ENCODE measurements around the gene P2RY2.

Gene P2RY2

GRCh38 chr11:73244589-73245240 lies 26.6 kb downstream of the P2RY2 start:
- DNase-seq (ENCODE audit: low read depth), result no peak

DNA sequence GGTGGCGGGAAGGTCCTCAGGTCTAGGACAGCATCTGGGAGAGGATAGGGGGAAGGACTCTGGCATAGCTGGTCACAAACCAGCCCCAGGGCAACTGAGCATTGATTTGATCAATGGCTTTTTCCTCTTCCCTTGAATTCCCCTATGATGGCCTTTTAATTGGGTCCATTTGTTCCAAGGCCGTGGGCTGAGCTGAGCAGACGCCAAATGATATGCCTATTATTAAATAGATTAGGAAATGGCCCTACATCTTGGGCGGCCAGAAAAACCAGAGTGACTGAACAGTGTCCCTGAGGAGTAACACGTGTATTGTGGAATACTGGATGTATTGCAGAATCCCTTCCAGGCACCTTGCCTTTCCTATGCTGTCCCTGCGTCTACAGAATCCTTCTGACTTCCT lies 27.4 kb downstream of the P2RY2 start:
- no peak for DNase-seq (ENCODE audit: low read depth)

- DNase-seq (ENCODE audit: low read depth), result no peak
These were observed 28.2 kb downstream of the P2RY2 start for GRCh38 chr11:73246303-73246702.

- DNase-seq (ENCODE audit: low read depth), result no peak
These were observed 30.6 kb downstream of the P2RY2 start for GRCh38 chr11:73248526-73249185.

DNA sequence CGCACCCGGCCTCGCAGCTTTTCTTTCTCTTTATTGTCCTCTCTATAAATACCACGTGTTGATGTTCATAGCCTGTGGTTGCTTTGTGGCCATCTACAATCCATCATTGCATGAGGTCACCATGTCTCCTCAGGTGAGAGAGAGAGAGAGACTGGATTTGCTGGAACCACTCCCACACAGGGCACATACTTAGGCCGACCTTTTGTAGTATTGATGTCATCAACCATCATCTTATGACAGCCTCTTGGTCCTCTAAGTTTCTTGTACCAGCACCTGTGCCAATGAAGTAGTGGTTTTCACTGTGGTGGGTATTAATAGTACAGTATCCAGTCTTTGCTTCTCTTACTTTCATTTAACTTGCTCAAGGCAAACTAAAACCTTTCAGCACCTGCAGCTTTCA lies 31.2 kb downstream of the P2RY2 start:
- DNase-seq (ENCODE audit: low read depth), result no peak

GRCh38 chr11:73249853-73250783 lies 32.0 kb downstream of the P2RY2 start:
- DNase-seq (ENCODE audit: low read depth), result no peak

GRCh38 chr11:73252577-73253191 lies 34.6 kb downstream of the P2RY2 start:
- no peak for DNase-seq (ENCODE audit: low read depth)

- DNase-seq (ENCODE audit: low read depth), result no peak
These were observed 39.4 kb downstream of the P2RY2 start for GRCh38 chr11:73257342-73258103.

DNA sequence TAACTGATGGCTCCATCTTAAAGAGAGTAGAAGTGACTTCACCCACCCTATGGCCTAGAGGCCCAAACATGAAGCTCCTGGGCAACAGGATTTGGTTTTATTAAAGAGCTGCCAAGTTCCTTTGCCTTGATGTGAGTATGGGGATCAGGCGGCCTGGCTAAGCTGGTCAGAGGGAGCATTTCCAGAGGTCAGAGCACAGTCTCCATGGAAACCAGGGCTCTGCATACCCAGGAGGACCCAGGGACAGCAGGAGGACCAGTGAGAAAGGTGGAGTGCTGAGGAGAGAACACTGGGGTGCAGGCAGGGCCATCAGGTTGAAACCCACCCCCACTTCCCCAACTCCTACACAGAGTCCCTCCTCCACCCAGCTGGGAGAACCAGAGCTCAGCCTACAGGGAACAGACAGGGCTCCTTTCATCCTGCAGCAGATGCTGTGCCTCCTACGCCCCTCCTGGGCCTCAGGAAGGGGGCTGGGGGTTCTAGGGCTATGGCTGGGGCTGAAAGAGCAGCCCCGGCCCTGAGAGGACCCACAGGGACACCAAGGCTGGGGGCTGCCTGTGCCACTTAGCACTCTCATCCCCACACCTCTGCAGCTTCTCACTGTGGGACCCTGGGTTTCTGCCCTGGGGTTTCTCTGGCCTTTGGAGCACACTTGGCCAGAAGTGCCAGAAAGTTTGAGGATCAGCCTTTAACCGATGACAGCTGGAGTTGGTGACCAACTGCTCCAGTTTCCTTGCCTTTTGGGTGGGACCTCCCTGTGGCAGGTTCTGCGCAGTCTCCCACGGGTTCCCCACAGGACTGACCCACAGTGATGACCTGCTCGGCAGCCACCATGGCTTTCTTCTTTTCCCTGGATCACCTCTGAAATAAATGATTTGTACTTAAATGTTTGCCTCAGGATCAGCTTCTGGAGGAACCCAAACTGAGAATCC lies 40.3 kb downstream of the P2RY2 start:
- no peak for DNase-seq (ENCODE audit: low read depth)

DNA sequence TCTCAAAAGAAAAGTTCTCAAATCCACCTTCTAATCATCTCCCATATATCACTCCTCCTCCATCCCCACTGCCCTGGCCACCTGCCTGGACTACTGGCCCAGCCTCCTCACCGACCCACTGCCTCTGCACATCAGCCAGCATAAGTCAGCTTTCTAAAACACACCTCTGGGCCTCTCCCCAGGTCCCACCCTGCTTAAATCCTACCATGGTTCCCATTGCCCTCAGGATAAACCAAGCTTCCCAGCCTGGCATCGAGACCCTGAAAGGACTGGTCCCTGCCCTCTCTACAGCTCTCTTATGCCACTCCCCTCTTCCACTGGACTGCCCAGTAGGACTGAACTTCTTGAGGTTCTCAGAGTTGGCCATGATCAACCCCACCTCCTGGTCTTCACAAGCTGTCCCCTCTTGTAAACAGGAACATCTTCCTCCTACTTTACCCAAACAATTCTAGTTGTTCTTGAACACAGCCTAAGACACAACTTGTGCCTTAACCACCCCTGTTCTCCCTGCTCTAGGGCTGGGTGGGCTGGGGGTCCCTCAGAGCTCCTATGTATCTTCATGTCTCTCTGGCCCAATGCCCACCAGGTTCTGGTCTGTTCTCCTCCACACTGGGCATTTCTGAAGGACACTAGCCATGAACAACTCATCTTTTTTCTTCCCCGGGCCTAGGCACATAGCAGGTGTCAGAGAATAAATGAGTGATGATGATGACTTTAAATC lies 41.5 kb downstream of the P2RY2 start:
- DNase-seq (ENCODE audit: low read depth), result no peak

GRCh38 chr11:73260127-73260457 lies 42.0 kb downstream of the P2RY2 start:
- no peak for DNase-seq (ENCODE audit: low read depth)

DNA sequence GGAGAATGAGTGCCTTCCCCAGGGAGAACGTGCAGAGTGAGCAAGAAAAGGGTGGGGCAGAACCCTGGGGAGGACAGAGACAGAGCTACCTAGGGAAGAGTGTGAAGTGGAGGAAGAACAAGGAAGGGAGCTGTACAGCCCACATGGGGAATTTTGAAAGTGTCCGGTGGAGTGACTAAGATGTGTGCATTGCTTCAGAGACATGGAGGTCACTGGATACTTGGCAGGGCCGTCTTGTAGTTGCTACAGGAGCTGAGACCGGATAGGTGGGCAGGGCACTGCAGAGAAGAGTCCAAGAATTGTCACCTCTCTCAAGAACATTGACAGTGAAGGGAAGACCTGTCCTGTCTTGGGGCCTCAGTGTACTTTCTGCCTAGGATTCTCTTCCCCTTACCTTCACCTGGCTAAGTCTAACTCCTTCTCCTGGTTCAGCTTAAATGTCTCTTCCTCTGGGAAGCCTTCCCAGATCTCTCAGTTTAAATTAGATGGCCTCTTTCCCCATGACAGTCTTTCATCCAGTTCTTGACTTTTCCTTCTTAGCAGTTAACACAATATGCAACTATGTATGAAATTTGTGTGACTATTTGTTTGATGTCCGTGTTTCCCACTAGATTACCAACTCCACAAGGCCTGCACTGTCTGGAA lies 44.9 kb downstream of the P2RY2 start:
- DNase-seq (ENCODE audit: low read depth), result no peak

DNA sequence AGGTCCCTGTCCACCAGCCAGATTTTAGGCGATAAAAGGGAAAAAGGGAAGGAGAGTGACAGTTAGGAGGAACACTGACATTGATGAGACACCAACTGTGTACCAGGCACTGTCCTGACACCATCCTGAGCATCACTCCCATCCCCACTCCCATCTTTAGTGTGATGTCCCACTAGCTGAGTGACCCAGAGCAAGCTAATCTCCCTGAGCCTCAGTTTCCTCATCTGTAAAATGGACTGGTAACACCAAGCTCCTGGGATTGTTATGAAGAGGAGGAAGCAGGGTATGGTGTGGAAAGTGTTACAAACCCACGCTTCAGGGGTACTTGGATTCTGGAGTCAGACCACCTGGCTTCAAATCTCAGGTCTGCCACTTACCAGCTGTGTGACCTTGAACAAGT lies 45.6 kb downstream of the P2RY2 start:
- DNase-seq (ENCODE audit: low read depth), result no peak

DNA sequence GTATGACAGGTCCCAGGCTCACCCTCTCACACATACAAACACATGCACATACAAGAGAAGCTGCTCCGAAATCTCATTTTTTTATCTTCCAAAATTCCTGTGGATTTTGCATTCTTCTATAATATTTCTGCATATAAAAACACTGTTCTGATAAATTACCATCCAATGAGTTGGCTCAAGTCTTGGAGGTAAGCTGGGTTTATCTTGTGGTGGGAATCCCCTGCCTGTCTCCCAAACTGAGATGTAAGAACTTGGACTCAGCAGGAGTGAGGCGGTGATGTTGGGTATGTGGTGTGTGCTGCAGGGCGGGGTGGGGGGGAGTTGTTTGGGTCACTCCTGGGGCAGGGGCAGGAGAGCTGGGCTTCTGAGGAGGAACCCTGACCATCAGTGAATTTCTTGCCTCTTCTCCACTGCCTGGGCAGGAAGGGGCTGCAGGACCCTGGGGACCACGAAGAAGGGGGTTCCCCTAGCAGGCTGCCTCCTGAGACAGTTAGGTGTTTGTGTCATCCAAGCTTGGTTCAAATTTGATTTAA lies 47.3 kb downstream of the P2RY2 start:
- no peak for DNase-seq (ENCODE audit: low read depth)

DNA sequence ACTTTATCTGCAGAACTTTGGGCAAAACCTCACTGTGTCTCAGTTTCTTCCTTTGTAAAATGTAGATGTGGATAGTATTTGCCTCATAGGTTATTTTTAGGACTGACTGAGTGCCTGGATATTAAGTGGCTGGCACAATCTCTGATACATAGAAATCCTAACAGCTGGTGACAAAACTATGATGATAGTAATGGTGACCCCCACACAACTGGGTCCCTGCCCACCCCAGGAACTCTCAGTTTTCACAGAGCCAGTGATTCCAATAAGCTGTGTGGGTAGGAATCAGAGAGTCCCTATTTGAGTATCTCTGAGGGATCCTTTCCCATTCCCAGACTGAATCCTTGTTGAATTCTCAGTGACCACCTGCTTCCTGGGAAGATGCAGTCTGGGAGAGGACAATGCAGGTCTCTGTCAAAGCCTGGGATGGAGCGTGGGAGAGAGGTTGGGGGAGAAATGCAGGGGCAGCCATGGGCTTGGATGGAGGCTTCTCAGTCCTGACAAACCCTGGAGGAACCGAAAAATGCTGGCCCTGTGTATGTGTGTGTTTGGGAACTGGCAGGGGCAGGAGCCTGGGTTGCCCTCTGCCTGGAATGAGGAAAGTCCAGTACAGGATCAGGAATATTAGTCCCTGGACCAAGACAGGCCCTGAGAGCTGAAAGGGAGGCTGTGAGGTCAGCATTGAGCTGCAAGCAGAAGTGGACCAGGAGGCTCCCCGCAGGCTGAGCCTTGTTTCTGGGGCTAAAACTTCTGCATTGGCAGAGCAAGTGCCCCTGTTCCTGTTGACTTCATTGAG lies 48.0 kb downstream of the P2RY2 start:
- DNase-seq (ENCODE audit: low read depth), result no peak

GRCh38 chr11:73266646-73267020 lies 48.6 kb downstream of the P2RY2 start:
- DNase-seq (ENCODE audit: low read depth), result no peak

GRCh38 chr11:73267122-73267846 lies 49.2 kb downstream of the P2RY2 start:
- DNase-seq (ENCODE audit: low read depth), result no peak

Data from stimulated activated CD8-positive, alpha-beta memory T cell treated with anti-CD3 and anti-CD28 coated beads, Interleukin-15, amount 100 ng/mL, for 1 hour (primary cell).